HG03520 (cell line): ENCODE measurements around the gene UGT2B10.
"Not testable (repeated sequence)": the region's sequence is repeated elsewhere in the genome, so short reads cannot be mapped to it uniquely, and the experiment has no call there.

Experiments used
- ATAC-seq: cut with Tn5 transposase; IDR thresholded peaks from one replicate; pipeline ENCODE4 v1.9.1; 2021; ENCODE audit warnings: mild to moderate bottlenecking, moderate library complexity; ENCODE audit not compliant: unreplicated experiment

UGT2B10 gene

DNA sequence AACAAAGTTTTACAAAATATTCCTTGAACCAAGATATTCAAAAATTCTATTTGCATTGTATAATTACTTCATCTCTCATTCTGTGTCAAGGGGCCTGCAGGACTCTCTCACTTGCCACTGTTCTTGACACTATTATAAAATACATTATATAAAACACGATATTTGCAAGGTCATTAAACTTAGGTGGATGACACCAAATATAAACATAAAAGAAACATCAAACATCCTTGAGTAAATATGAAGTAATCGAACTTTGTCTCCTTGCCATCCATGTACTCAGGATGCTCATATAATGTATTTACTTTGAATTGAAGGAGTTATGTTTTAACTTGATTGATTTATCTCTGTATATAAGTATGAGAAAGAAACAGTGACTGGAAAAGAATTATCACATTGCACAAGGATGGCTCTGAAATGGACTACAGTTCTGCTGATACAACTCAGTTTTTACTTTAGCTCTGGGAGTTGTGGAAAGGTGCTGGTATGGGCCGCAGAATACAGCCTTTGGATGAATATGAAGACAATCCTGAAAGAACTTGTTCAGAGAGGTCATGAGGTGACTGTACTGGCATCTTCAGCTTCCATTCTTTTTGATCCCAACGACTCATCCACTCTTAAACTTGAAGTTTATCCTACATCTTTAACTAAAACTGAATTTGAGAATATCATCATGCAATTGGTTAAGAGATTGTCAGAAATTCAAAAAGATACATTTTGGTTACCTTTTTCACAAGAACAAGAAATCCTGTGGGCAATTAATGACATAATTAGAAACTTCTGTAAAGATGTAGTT is at the start of gene UGT2B10:
TSS of gene UGT2B10 (plus strand) at position 378 of the 793 bp plus-strand sequence. CDS start at position 404, 26 bp downstream.
- not testable (repeated sequence) for ATAC-seq

GRCh38 chr4:68771836-68772235 is 44.0 kb upstream of the UGT2B10 start:
- not testable (repeated sequence) for ATAC-seq

- ATAC-seq = no peak
Measured at GRCh38 chr4:68773699-68774098, 42.1 kb upstream of the UGT2B10 start.

GRCh38 chr4:68780232-68780631 is 35.6 kb upstream of the UGT2B10 start:
- no peak for ATAC-seq

DNA sequence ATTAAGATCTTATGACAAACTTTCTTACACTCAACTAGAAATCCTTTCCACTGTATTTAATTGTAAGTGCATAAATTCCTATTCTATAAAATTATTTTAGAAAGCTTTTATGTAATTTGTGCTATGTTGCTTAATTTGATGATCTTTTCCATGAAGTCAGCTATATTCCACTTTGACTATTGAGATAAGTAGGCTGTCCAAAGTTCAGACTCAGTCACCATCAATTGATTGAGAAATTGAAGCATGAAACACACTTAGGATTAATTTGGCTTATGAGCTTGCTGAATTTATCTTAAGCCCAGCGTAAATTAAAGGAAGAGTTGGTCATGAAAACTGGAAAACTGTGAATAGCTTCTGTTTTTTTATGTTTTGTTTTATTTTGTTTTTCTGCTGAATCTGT is 18.7 kb upstream of the UGT2B10 start:
- no peak for ATAC-seq

- no peak for ATAC-seq
Measured at GRCh38 chr4:68797618-68798017, 18.2 kb upstream of the UGT2B10 start.

DNA sequence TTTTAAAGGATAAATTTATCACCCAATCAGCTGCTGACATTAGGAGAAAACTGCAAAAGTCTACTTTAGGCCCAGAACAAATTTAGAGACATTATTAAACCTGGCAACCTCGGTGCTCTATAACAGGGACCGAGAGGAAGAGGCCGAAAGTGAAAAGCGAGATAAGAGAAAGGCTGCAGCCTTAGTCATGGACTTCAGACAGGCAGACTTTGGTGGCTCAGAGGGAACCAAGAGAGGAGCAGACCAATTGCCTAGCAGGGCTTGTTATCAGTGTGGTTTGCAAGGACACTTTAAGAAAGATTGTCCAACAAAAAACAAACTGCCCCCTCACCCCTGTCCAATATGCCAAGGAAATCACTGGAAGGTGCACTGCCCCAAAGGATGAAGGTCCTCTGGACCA is 12.8 kb upstream of the UGT2B10 start:
- ATAC-seq = no peak

GRCh38 chr4:68808060-68808459 is 7.7 kb upstream of the UGT2B10 start:
- no peak for ATAC-seq

DNA sequence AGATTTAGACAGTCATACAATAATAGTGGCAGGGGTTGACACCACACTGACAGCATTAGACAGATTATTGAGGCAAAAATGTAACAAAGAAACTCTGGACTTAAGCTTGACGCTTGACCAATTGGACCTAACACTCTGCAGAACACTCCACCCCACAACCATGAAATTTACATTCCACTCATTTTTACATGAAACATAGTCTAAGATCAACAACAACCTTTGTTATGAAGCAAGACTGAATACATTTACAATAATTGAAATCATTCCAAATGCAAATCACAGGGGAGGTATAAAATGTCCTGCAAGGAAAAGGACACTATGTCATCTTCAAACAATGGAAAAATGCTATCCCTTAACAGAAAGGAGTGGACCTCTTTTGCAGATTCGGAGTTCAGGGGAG is 4.9 kb upstream of the UGT2B10 start:
- no peak for ATAC-seq

- ATAC-seq = not testable (repeated sequence)
Measured at GRCh38 chr4:68816410-68817265, 844 bp downstream of the UGT2B10 start.

- no peak for ATAC-seq
Measured at GRCh38 chr4:68817386-68817785, 1.6 kb downstream of the UGT2B10 start.

DNA sequence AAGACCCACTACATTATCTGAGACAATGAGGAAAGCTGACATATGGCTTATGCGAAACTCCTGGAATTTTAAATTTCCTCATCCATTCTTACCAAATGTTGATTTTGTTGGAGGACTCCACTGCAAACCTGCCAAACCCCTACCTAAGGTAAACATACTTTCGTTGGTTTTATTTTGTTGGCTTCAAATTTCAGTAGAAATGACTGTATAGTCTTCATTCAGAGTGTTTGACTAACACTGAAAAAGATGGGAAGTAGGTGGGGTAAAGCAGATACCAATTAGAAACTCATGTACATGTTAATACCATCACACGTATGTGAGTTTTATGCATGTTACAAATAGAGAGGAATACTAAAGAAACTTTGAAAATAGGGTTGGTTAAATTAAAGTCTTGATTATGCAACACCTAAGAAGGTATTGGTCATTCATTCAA is 2.3 kb downstream of the UGT2B10 start:
- not testable (repeated sequence) for ATAC-seq

GRCh38 chr4:68831642-68832041 is 15.8 kb downstream of the UGT2B10 start:
- no peak for ATAC-seq

GRCh38 chr4:68850293-68850692 is 34.5 kb downstream of the UGT2B10 start:
- no peak for ATAC-seq

DNA sequence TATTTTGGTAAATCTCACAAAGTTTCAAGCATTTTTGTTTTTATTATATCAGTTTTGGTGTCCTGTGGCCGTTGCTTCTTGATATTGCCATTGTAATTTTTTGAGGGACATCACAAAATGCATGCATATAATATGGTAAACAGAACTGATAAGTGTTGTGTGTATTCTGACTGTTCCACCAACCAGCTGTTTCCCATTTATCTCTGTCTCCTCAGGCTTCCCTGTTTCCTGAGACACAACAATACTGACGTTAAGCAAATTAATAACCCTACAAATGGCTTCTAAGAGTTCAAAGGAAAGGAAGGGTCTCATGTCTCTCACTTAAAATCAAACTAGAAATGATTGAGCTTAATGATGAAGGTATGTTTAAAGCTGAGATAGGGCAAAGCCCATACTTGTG is 40.0 kb downstream of the UGT2B10 start:
- ATAC-seq = no peak

- ATAC-seq = no peak
Measured at GRCh38 chr4:68858039-68858438, 42.2 kb downstream of the UGT2B10 start.

DNA sequence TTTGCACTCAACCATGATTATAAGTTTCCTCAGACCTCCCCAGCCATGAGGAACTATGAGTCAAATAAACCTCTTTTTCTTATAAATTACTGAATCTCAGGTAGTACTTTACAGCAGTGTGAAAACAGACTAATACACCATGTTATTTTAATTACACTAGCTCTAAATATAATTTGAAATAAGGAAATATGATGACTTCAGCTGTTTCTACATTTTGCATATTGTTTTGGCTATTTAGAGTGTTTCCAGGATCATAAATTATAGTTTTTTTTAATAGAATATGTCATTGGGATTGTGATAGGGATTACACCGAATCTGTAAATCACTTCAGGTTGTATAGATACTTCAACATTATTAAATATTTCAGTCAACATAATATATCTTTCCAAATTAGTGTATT is 43.9 kb downstream of the UGT2B10 start:
- ATAC-seq = no peak

- no peak for ATAC-seq
Measured at GRCh38 chr4:68861057-68861456, 45.3 kb downstream of the UGT2B10 start.

DNA sequence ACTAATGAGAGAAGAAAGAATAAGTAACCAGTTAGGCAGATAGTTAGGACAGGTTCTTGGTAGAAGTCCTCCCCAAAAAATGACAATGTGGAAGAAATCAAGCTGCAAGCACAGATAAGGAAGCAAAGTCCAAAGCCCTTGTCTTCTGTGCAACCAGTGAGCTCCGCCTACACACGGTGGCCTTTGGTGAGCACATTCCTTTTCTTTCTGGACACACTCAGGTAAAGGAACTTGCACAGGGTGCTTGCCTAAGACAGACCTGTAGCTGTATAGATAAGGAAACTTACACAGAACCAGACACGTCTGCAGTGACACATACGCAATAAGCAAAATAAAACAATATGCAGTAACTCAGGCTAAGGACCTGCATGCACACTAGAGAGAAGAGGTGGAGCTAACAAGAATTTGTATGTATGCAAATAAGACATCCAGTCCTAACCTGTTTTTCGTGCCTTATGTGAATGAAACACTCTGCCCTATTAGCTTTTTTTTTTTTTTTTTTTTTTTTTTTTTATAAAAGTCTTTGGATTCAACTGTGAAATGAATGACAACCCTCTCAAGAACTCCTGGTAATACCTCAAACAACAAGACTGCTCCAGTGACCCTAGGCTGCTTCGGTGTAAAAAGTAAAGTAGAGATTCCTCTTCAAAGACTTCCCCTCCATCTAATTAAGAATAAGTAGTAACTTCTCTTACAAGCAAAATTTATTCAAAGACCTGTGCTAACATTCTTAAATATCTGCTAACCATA is 48.8 kb downstream of the UGT2B10 start:
- no peak for ATAC-seq

DNA sequence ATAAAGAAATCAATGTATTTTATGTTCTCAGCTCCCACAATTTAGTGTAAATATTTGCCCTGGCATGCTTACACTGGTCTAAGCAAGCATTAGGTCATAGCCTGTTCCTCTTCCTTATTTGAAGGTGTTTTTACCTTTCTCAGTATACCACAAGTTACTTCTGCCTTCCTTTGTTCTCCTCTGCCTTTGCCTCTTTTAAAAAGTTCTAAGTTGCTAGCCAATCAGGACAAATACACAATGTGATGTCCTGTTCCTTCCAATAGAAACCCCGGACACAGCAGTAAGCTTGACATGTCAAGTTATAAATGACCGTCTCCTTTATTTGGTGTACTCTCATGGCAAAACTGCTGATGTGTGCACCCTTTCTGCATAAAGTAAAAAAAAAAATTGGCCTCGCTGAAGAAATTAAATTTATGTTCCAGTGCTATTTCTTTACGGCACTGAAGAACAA is 49.4 kb downstream of the UGT2B10 start:
- ATAC-seq = no peak

DNA sequence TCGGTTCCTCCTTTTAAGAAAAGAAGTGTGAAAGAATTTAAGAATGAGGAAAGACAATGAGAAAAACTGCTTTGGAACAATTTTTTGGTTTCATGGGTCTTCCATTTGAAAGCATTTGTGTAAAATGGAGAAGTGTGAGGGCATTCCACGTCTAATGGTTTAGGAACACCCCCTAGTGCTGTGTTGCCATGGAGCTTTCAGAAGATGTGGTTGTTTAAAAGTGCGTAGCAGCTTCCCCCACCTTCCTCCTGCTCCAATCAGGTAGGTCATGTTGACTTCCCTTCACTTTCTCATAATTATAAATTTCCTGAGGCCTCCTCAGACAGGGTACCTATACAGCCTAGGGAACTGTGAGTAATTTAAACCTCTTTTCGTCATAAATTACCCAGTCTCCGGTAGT is 50.0 kb downstream of the UGT2B10 start:
- ATAC-seq = no peak
